ENCODE data around the gene NEU2.

The NEU2 gene

DNA sequence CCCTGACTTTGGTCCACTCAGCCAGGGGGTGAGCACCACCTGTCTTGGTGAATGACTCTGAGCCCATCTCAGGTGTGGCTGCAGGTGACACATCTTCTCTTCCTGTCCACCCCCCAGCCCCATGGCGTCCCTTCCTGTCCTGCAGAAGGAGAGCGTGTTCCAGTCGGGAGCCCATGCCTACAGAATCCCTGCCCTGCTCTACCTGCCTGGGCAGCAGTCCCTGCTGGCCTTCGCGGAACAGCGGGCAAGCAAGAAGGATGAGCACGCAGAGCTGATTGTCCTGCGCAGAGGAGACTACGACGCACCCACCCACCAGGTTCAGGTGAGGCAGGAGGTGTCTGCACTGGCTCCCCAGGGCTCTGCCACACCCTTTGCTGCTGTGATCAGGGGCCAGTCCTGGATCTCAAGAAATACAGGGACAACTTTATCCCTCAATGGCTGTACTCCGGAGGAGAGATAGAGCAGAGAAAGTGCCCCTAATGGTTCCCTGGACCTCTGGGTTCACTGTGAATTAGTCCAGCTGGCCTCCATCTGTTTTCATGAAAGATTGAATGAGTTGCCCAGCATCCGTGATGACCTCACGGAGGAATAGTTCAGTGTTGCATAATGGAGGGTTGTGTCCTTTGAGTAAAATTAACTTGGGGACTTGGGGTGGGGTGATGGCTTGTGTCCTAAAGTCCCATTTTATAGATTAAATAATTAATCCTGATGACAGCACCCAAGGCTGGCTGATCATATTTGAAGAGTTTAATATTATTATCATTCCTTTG is at the start of gene NEU2:
Gene NEU2 (plus strand): TSS at position 122 of the 770 bp plus-strand sequence. CDS start 0 bp downstream, at position 122.
- no peak for DNase-seq (ENCODE audit: low read depth, low spot score)

DNA sequence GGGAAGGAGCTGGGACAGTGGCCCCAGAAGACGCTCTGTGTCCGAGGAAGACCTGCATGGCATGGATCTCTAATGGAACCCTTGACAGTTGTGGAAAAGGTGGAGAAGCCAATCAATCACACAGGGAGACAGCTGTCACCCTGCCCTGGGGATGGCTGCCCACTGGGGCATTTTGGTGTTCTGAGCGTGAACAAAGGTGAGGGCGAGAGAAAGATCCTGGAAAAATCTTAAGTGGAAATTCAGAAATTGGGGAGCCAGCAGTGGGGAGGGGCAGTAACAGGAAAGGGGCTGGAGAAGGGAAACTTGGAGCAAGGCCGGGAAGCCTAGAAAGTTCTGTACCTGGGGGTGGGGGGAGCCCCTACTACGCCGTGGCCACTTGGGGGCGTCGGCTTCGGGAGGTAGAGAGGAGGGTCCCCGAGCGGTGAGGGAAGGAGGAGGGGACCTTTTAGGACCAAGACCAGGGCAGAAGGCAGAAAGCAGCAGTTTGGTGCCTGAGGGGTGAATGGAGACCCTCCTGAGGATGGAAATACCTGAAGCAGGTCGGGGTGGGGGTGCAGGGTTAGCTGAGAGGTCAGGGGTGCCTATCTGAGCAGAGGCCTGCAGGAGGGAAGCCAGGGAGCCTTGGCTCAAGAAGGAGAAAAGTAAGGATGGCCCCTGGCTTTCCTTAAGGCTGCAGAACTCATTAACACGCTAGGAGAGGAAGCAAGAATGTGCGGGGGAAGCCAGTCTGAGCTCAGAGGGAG is 49.4 kb upstream of the NEU2 start:
- no peak for DNase-seq (ENCODE audit: low read depth, low spot score)

DNA sequence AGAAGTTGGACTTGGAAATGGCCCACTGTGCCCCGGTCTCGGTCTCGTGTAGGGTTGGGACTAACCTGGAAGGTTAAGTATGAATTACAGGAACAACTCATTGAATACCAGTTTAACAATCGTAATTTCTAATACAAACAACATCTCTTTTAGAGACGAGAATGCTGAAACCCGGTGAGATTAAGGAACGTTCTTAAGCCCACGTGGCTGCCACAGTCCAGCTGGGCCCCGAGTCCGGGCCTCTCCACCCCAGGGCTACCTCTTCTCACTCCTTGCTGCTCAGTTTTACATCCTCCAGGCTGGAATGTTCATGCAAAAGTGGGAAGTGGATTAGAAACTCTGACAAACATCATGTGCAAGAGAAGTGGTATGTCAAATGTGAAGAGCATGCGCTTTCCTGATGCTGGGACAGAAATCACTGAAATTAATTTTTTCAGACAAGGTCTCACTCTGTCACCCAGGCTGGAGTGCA is 48.8 kb upstream of the NEU2 start:
- no peak for DNase-seq (ENCODE audit: low read depth, low spot score)

DNA sequence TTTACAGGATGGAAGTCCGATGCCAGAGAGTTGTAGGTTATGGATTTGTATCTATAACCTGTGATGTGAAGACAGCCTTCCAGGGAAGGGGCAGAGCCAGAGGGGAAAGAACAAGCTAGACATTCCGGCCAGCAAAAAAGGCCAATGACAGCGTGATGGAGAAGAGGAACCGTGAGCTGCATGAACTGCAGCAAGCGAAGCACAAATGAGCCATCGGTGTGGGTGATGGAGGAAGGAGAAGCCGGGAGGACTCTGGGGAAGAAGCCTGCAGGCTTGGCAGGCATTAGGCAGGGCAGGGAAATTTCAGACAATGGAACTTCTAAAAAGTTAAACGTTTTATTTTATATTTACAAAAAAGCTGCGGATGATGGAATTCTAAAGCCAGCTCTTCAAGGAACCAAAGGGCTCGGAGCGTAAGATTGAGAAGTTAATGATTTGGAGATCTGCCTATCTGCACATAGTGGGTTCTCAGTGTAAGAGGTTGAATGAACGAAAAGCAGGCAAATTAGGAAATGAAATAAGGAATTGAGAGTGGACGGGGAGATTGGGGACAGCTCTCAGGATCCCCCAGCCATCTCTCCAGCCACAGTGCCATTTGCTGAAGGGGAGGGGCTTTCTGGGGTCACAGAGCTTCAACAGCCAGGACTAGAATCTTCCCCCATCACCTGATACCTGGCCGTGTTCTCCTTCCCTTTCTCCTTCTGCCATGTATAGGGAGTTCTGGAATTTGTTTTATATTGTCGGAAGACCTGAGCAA is 47.8 kb upstream of the NEU2 start:
- DNase-seq (ENCODE audit: low read depth, low spot score): no peak

DNA sequence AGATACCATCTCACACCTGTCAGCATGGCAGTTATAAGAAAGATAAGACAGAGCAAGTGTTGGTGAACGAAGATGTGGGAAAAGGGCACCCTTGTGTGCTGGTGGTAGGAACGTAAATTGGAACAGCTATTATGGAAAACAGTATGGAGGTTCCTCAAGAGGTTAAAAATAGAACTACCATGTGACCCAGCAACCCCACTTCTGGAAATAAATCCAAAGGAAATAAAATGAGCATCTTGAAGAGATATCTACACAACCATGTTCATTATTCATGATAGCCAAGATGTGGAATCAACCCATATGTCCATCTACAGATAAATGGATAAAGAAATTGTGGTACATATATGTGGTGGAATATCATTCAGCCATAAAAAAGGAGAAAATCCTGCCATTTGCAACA is 46.3 kb upstream of the NEU2 start:
- no peak for DNase-seq (ENCODE audit: low read depth, low spot score)

DNA sequence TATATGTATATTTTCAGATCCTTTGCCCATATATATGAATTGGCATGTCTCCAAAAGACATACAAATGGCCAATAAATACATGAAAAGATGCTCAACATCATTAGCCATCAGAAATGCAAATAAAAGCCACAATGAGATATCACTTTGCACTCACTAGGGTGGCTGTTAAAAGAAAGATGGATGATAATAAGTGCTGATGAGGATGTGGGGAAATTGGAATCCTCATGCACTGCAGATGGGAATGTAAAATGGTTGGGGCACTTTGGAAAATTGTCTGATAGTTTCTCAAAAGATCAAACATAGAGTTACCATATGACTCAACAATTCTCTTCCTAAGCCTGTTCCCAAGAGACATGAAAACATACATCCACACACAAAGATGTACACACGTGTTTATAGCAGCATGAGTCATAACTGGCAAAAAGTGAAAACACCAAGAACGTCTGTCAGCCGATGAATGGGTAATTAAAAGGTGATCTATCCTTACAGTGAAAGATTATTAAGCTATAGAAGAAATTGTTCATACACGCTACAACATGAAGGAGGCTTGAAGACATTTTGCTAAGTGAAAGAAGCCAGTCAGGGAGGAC is 39.1 kb upstream of the NEU2 start:
- DNase-seq (ENCODE audit: low read depth, low spot score): no peak

DNA sequence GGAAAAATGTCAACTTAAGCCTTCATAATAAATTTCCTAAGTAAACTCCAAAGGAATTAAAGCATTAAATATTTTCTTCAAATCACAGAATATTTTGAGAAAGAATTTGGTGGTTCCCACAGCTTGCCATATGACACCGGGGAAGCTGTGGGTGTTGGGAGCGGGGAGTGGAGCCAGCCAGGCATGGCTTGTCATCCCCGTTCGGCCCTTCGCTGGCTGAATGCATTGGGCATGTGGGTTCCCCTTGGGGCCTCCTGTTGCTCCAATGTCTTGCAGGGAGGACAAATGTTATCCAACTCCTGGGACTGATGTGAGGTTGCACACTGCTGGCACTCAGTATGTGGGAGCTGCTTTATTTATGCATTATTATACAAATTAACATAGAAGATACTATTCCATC is 38.0 kb upstream of the NEU2 start:
- DNase-seq (ENCODE audit: low read depth, low spot score): no peak

DNA sequence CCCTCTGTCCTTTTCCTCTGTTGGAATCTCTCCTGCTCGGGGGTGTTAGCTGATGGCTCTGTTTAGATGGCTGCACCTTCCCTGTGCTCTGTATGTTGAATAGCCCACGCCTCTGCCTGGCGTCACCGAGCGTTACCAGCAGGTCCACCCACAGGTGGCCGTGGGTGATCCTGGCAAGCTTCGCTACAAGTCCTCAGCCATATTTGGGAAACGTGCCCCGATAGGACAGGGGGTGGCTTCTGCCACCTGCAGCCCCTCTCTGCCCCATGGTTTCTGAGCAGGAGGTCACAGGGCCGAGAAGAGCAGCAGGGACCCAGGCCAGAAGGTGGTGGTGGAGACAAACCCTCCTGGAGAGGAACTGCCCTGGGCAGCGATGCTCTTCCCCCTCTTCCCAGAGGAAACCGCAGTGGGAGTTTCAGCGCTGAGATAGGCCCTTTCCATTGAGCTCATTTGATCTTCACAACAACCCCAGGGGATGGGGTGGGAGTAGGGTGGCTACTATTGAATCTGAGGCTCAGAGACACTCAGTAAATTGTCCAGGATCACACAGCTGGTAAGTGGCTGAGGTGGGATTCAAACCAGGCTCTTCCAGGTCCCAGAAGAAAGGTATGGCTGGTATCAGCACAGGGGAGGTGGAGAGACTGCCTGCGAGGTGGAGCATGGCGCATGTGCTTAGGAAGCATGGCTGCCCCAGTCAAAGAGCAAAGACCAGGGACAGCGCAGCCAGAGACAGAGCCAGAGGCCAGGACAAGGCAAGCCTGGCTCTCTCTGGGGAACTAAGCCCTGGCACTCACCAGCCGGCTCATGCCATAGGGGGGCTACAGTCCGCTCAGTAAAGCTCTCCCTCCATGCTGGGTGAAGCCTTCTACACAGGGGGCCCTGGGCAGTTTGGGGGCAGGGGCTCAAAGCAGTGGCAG is 34.5 kb upstream of the NEU2 start:
- DNase-seq (ENCODE audit: low read depth, low spot score): no peak

DNA sequence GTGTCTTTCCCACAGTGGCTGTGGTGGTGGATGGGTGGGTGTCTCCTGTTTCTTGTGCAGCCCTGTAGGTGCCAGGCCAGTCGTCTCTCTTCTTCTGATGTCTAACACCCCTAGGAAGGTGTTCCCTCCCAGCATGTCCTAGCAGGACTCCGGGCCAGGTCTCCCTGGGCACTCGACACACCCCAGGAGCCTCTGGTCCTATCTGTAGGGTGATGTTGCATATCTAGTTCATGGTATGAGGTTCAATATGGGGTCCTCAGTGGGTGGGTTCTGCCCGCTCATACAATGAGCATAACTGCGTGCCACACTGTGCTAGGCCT is 33.8 kb upstream of the NEU2 start:
- DNase-seq (ENCODE audit: low read depth, low spot score): no peak

DNA sequence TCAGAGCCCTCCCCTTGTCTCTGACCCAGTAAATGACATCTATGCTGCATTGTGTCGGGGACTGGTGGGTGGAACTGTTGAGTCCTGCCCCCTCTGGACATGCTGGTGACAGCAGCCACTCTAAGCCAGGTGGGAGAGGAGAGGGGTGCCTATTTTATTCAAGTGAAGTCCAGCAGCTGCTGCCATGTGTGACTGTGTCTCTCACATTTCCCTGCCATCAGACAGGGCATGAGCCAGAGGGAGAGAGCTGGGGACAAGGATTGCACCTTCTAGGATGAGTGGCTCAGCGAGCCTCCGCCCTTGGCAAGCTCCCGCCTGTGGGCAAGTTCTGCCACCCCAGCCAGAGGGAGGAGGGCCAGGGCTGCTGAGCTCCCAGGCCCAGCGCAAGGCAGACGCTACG is 33.1 kb upstream of the NEU2 start:
- no peak for DNase-seq (ENCODE audit: low read depth, low spot score)

DNA sequence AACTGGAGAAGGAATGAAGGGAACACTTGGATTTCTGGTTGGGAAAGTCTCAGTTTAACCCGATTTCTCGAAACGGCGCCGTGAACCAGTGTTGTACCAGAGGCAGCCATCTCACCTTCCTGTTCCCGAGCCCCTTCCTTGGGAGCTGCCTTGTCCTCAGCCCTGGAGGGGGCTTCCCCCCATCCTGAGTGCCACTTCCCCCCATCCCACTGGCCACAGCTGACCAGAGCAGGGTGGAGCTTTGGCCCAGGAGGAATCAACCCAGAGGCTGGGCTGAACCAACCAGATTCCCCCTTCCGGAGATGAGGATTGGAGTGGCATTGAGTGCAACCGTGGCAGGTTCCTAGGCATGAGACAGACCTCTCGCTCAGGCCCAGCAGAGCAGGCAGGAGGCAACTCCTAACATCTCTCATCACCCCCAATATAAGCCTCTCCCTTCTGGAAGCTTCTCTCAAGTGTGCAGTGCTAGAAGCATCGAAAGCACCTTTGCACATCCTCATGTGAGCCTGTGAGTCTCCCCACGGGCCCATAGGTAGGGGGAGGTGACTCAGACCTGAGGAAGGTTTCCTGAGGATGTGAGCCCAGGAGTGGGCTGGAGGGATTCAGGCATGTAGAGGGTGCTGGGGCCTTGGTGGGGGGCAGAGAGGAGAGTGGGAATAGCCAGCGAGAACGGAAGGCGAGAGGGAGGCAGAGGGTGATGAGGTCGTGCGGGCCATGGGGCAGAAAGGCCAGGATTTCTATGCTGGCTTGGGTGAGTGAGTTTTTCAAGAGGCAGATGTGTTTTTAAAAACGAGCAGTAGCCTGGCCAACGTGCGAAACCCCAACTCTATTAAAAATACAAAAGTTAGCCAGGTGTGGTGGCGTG is 31.4 kb upstream of the NEU2 start:
- no peak for DNase-seq (ENCODE audit: low read depth, low spot score)

DNA sequence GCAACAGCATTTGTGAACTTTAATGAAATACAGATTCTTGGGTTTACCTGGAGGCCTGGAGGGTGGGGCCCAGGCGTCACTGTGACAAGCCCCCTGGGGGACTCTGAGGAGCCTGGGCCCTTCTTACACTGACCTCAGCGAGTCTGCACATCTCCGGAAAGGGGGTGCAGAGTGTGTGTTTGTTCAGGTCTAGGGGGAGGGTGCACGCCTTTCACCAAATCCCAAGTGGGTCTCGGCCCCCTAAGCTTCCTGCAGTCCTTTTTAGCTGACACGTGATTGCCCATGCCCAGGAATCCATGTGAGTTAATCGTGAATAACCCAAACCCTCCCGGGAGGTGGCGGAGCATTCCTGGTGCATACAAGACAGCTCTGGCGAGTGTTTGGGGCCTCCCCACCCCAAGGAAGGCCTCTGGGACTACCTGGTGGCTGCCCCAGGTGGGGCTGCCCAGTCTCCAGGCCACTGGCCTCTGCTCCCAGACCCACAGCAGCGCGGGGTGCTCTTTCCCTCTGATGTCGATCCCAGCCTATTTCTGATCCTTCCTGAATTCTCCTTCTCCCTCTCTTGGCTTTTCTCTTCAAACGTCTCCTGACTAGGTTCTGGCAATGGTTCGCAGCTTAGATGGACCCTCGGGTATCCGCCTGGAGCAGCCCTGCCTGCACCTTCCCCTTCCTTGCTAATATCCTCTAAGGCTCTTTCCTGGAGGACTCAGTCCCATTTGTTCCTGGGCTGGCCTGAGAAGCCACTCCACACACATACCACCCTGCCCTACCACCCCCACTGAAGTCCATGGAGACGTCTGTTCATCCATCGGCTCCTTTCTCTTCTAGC is 29.4 kb upstream of the NEU2 start:
- DNase-seq (ENCODE audit: low read depth, low spot score): no peak

DNA sequence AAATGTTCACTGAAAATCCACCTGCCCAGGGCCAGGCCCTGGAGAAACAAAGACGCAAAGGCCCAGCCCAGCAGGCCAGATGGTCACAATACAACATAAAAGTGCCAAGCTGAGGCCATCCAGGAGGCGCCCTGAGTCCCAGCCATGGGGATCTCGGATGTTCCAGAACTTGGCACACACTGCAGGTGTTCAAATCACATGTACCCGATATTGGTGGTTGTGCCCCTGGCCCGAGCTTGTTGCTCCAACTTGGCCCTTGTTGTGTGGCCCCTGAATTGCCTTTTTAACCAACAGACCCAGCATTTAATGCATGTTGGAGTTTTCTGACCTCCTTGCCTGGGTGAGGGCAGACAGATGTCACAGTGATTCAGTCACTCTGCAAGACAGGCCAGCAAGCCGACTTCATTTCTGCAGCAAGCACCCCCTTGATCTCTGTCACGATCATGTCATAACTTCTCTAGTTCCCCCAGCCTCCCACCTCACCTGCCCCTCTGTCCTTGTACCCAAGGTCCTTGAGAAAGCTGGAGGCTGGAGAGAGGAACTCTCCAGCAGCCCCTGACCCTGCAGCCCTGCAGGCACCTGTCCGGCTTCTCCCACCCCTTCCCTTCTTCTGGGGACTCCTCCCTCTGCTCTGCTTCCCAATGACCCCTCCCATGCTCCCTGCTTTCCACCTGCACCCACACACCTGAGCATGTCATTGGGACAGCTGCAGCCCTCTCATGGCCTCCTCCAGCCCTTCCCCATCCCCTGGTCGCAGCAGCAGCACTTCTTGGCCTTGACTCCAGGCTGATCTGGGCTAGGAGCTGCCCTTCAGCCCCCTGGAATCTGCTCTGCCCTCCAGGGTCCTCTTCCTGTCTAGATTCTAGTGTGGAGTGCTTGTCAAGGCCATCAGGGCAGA is 28.6 kb upstream of the NEU2 start:
- DNase-seq (ENCODE audit: low read depth, low spot score): no peak

DNA sequence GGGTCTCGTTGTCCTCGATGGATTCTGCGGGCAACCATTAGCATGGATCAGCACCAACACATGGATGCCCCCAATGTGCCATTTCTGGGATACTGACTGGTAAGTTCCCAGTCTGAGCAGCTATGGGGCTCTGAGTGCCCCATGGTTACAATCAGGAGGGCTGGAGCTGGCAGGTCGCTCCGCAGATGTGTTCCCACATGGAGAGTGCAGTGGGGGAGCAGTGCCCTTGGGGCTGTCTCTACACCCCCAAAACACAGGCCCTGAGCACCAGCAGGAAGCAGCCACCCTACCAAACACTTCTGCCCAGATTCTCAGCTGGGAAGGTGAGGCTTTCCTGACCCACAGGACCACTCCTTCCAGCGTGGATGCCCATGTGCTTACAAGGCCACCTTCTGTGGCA is 27.4 kb upstream of the NEU2 start:
- no peak for DNase-seq (ENCODE audit: low read depth, low spot score)

DNA sequence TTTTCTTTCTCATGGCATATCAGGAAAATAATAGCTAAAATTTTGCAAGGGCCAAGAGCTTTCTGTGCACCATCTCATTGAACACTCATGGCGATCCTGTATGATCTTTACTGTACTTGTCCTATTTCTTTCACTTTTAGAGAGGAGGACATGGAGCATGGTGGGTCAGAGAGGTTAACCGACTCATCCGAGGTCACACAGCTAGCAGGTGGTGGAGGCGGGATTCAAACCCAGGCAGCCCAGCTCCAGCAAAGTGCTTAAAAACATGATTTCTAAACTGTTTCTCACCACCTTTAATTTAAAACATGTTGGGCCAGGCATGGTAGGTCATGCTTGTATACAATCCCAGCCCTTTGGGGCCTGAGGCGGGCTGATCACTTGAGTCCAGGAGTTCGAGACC is 25.8 kb upstream of the NEU2 start:
- DNase-seq (ENCODE audit: low read depth, low spot score): no peak

DNA sequence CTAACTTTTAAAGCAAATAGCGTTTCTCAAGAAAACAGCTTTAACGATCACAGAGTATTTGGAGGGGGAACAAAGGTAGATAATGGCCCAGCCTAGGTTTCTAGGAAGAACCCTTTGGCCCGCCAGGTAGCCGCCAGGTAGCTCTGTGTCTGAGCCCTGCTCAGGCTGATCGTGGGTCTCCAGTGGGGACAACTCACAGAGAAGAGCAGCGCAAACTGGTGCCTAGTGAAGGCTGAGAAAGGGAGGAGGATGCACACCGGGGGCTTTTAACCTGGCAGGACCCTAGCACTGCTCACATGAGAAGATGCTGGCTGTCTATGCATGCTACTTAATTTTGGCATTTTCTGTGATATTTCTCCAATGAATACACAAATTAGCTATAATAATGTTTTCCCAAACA is 25.2 kb upstream of the NEU2 start:
- DNase-seq (ENCODE audit: low read depth, low spot score): no peak

DNA sequence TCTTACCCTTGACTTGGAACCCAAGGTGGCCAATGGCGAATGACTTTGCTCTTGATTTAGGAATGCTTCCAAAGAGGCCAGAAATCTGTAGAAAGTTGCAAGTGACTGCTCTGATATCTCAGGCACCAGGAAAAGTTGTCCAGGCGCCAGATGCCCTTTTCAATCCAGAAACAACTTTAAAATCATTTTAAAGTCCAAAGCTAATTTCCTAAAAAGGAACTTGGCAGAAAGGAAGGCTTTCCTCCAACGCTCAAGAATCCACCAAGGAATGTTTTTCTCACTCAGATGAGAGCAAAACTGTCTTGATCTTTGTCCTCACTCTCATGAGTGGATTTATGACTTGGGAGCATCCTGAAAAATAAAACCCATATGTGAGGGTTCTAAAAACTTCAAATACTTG is 24.7 kb upstream of the NEU2 start:
- DNase-seq (ENCODE audit: low read depth, low spot score): no peak

DNA sequence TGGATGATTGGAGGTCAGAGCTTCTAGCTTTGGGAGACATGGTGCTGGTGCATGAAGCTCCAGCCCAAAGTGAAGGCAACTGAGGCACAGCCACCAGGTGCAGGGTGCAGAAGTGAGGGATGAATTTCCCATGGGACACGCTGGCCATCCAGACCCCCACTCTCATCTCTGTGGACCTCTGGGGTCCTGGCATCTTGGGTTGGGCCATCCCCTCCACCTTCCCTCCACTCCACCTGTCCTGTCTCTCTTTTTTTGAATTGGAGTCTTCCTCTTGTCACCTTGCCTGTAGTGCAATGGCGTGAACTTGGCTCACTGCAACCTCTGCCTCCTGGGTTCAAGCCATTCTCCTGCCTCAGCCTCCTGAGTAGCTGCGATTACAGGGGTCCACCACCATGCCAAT is 22.8 kb upstream of the NEU2 start:
- no peak for DNase-seq (ENCODE audit: low read depth, low spot score)

Measured in activated naive CD8-positive, alpha-beta T cell treated with anti-CD3 and anti-CD28 coated beads, Interleukin-2, amount 50 U/mL, for 16 hours (primary cell).